Choroid plexus epithelial cell (primary cell): ENCODE data around the gene CYP3A4.

Experiments
- DNase-seq: peaks from one replicate; pipeline ENCODE4 v3.0.0-alpha.2; 2010; ENCODE audit warnings: low read depth
- H3K4me3 ChIP-seq: 2 replicates; pipeline ENCODE4 v1.5.1; 2011; ENCODE audit warnings: low read depth, mild to moderate bottlenecking, control low read depth, low read length, moderate library complexity
- CTCF ChIP-seq: conservative IDR thresholded peaks from 2 replicates; pipeline ENCODE4 v1.5.1; 2011; ENCODE audit warnings: low read depth, mild to moderate bottlenecking, control low read depth, inconsistent platforms, low read length, moderate library complexity

The CYP3A4 gene

GRCh38 chr7:99792967-99793366, 9.0 kb upstream of the CYP3A4 start:
- no peak for TF ChIP-seq CTCF
- H3K4me3 ChIP-seq = no peak overlapping the region
- no peak for DNase-seq

GRCh38 chr7:99791667-99792369, 7.8 kb upstream of the CYP3A4 start:
- no peak for TF ChIP-seq CTCF
- no peak for DNase-seq
- H3K4me3 ChIP-seq = no peak overlapping the region

- no peak overlapping the region for H3K4me3 ChIP-seq
- no peak for DNase-seq
- TF ChIP-seq CTCF = no peak
Observed at GRCh38 chr7:99791021-99791420, 7.0 kb upstream of the CYP3A4 start.

- TF ChIP-seq CTCF = no peak
- no peak for DNase-seq
- no peak overlapping the region for H3K4me3 ChIP-seq
Observed at GRCh38 chr7:99790407-99790806, 6.4 kb upstream of the CYP3A4 start.

- no peak for TF ChIP-seq CTCF
- DNase-seq = no peak
- H3K4me3 ChIP-seq = no peak overlapping the region
Observed at GRCh38 chr7:99789441-99790070, 5.6 kb upstream of the CYP3A4 start.

GRCh38 chr7:99788554-99788953, 4.6 kb upstream of the CYP3A4 start:
- no peak overlapping the region for H3K4me3 ChIP-seq
- no peak for TF ChIP-seq CTCF
- no peak for DNase-seq
